NCI-H146 (cell line): ENCODE measurements around the gene IGFL1.
"Not testable (repeated sequence)": the region's sequence is repeated elsewhere in the genome, so short reads cannot be mapped to it uniquely, and the experiment has no call there.

Experiments
- DNase-seq: peaks from one replicate; lab custom pipeline; 2025; lab: John Stamatoyannopoulos, UW

The IGFL1 gene

DNA sequence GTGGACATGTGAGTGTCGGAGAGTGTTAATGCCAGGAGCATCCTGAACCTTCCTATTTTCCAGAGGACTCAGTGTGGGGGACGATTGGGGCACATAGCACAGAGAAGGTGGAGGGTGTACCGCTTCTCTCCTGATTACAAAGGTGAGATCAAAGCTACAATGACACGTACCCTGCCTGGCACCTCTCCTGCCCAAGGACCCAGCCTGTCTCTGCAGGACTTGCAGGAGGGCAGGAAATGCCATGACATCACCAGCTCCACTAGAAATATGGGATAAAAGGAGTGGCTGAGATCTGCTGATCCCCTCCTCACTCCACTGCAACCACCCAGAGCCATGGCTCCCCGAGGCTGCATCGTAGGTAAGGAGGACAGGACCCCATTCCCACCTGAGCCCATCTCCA lies at the start of gene IGFL1:
Gene IGFL1 (plus strand): TSS at position 301 of the 400 bp plus-strand sequence. CDS start 33 bp downstream, at position 334.
- no peak for DNase-seq

DNA sequence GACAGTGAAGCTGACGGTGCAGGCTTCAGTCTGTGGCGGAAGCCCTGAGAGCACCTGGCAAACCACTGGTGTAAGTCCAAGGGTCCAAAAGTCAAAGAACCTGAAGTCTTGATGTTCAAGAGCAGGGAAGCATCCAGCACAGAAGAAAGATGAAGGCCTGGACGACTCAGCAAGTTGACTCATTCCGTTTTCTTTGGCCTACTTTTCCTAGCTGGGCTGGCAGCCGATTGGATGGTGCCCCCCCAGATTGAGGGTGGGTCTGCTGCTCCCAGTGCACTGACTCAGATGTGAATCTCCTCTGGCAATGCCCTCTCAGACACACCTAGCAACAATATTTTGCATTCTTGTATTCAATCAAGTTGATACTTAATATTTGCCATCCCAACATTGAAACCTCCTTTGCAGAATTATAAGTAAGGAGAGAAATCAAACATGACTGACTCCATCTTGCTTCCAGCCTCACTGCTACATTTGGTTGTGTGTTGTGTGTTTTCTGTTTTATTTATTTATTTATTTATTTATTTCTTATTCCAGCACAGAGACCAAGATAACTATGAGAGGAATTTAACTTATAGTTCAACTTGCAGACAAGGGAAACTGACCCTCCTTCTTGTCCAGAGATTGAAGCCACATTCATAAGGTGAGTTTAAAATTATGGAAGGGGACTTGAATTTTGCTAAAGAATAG lies 48.7 kb upstream of the IGFL1 start:
- no peak for DNase-seq

DNA sequence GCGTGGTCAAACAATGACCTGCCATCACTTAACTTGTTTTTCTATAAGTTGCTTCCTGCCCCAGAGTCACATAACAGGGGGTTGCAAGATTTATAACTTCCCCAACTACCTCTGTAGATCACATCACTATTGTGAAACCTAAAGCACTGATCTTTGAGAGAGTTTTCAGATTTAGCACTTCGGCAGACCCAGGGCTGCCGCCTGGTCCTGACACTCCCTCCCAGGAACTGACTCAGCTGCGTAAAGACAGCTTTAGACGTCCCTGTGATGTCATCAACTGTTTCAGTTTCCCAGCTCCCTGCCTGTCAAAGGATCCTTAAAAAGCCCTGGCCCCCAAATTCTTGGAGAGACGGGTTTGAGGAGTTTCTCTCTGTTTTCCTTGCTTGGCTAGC lies 48.2 kb upstream of the IGFL1 start:
- no peak for DNase-seq

GRCh38 chr19:46182476-46182875 lies 47.1 kb upstream of the IGFL1 start:
- no peak for DNase-seq

DNA sequence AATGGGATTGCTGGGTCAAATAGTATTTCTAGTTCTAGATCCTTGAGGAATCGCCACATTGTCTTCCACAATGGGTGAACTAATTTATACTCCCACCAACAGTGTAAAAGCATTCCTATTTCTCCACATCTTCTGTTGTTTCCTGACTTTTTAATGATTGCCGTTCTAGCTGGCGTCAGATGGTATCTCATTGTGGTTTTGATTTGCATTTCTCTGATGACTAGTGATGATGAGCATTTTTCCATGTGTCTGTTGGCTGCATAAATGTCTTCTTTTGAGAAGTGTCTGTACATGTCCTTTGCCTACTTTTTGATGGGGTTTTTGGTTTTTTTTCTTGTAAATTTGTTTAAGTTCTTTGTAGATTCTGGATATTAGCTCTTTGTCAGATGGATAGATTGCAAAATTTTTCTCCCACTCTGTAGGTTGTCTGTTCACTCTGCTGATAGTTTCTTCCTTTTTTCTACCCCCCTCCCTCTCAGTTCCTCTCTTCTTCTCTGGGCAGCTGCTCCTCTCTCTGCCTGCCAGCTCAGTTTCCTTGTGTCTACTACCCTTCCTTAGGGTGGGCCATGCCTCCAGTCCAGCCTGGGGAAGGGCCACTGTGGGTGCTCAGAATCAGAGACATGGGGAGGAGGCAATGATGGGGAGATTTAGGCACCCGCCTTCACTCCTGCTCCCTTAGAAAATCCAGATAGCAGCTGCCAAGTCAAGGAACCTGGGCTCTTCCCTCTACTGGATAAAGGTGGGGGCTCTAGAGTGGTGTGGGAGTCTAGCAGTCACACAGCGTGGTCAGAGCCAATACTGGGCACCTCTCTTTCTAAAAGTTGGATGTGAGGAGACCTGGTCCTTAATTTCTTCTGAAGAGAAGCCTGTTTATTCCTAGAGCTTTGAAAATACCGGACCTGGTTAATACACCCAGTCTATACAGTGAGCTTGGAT lies 44.5 kb upstream of the IGFL1 start:
- DNase-seq: not testable (repeated sequence)

GRCh38 chr19:46186101-46186716 lies 43.3 kb upstream of the IGFL1 start:
- peak; percentile 5 for DNase-seq

- DNase-seq: peak; percentile 9
Observed at GRCh38 chr19:46186717-46187101, 42.8 kb upstream of the IGFL1 start.

- DNase-seq: no peak
Observed at GRCh38 chr19:46189971-46190888, 39.3 kb upstream of the IGFL1 start.

GRCh38 chr19:46191356-46191755 lies 38.2 kb upstream of the IGFL1 start:
- DNase-seq: no peak

- DNase-seq: no peak
Observed at GRCh38 chr19:46191972-46192371, 37.6 kb upstream of the IGFL1 start.

GRCh38 chr19:46192626-46192991 lies 36.9 kb upstream of the IGFL1 start:
- DNase-seq: not testable (repeated sequence)

DNA sequence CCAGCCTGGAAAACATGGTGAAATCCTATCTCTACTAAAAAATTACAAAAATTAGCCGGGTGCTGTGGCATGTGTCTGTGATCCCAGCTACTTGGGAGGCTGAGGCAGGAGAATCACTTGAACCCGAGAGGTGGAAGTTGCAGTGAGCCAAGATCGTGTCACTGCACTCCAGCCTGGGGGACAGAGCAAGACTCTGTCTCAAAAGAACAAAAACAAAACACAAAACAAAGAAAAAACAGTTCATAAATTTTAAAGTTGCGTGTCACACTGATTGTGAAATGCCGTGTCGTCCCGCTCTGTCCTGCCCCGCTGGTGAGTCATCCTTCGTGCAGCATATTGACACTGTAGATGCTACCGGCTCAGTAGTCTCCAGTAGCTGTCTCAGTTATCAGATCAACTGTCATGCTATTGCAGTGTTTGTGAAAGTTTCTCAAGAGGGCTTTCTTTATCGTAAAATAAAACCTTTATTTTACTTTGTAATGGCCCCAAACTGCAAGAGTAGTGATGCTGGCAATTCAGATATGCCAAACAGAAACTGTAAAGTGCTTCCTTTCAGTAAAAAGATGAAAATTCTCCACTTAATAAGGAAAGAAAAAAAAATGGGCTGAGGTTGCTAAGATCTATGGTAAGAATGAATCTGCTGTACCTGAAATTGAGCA lies 36.4 kb upstream of the IGFL1 start:
- DNase-seq: peak; percentile 25

DNA sequence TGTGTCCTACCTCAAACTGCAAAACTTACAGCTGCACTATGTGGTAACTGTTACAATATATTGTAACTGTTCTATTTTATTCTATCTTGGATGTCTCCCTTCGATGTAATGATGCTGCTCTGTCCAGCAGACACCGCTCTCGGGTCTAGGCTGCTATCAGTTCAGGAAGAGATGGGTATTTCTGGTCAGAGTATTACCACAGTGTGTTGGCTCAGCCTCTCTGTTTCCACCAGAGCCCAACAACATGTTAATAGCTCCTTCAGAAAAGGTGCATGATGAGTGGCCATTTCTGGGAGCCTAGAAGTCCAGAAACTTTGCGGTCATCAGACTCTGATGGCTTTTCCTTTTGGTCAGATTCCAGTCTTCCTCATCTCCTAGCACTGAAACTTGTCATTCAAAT lies 35.9 kb upstream of the IGFL1 start:
- no peak for DNase-seq

DNA sequence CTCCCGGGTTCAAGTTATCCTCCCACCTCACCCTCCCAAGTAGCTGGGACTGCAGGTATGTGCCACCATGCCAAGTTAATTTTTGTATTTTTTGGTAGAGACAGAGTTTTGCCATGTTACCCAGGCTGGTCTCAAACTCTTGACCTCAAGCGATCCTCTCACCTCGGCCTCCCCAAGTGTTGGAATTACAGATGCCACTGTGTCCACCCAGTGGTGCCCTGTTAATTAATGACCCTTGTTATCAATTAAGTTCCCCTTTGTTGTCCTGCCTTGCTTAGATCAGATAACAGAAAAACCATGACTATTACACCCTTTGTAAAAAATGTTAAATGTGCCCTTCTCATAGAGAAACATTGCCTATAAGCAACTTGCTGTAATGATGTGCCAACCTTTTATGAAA lies 34.4 kb upstream of the IGFL1 start:
- DNase-seq: no peak

DNA sequence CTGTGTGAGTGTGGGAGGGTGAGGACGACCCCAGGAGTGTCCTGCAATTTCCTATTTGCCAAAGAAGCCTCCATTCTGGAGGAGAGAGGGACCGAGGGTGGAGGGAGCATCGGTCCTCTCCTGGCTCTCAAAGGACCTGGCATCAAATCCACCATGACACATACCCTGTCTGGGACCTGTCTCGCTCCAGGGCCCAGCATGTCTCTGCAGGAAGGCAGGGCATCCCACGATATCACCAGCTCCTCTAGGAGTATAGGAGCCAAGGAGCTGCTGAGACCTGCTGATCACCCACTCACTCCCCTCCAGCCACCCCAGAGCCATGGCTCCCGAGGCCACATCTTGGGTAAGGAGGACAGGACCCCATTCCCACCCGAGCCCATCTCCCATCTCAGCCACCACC lies 33.6 kb upstream of the IGFL1 start:
- DNase-seq: not testable (repeated sequence)

DNA sequence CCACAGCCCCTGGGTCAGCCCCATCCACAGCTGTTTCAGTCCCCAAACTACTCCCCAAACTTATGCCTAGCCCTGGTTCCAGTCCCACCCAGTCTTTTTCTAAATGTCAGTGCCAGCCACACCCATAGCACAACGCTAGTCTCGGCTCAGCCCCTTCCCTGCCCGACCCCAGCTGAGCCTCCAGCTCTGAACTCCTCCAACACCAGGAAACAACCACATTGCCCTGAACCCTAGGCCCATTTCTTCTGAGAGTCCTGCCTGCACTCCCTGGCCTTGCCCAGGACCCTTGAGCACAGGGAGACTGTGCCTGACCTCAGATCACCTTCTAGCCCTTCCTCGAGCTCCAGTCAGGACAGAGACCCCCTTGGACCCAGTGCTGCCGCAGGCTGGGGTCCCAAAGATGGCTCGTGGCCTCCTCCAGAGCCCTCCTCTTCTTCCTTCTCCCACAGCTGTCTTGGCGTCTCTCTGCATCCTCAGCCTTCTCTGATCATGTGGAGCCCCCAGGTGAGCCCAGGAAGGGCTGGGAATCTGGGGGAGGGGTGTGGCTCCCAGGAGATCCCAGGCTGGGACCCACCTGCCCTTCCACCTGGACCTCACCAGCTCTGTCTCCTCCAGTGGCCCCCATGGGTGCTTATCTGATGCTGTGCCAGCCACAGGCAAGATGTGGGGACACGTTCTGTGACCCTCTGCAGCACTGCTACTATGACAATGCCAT lies 33.0 kb upstream of the IGFL1 start:
- no peak for DNase-seq

DNA sequence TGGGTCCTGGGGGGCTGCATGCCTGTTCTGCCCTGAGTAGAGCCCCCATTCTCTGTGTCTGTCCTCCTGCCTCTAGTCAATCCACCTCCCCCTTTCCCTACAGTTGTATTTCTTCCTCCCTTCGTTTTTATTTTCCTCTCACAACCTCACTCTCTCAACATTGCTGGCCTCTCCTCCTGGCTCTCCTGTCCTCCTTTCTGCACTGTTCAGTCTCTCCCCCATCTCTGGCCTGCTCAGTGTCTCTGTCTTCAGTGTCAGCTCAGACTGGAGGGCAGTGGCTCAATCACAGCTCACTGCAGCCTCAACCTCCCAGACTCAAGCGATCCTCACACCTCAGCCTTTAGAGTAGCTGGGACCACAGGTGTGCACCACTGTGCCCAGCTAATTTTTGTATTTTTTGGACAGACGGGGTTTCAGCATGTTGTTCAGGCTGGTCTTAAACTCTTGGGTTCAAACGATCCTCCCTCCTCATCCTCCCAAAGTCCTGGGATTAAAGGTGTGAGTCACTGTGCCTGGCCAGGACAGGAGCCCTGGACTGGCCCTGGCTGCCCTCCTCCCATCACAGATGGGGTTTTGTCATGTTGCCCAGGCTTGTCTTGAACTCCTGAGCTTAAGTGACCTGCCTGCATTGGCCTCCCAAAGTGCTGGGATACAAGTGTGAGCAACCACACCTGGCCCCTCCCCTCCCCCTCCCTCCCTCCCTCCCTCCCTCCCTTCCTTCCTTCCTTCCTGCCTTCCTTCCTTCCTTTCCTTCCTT lies 32.0 kb upstream of the IGFL1 start:
- DNase-seq: no peak

DNA sequence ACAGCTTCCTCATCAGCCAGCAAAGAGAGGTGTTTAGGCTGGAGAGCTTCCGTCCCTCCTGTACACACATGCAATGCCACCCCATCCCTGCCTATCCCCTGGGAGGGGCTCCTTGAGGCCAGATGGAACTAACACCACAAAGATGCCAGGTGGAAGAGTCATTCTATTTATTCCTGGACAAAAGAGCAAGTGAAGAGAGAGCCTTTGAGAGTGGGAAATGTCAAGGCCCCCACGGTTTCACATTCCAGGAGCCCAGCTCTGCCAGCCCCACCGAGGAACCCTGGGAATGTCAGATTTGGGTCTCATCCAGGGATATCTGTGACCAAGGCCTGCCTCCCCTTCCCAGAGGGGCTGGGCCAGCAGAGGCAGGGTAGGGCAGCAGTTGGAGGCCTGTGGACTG lies 30.8 kb upstream of the IGFL1 start:
- DNase-seq: no peak

- no peak for DNase-seq
Observed at GRCh38 chr19:46201454-46202310, 27.9 kb upstream of the IGFL1 start.
